ENCODE data around the gene CELA3A. TPM values are rescaled to one million over a fixed set of nuclear protein-coding genes. Genes with fewer than 3 reads are reported as not detected.
"Not testable (repeated sequence)": the region's sequence is repeated elsewhere in the genome, so short reads cannot be mapped to it uniquely, and the experiment has no call there.

The CELA3A gene
- total RNA-seq, 1 donor from 2014 or later = not detected

DNA sequence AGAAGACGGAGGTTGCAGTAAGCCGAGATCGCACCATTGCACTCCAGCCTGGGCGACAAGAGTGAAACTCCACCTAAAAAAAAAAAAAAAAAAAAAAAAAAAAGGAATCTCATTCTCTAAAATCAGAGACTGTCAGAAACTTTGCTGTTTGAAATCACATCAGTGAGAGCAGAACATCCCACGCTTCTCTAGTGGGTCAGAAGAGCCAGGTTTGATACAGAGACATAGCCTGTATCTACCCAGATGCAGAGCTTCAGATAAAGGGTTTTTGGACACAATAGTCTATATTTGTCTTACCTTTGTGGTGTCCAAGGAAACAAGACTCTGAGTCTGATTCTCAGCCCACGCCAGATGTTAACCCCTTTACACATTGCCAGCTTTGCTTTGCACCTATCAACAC lies 19.6 kb downstream of the CELA3A start:
- no peak for DNase-seq

DNA sequence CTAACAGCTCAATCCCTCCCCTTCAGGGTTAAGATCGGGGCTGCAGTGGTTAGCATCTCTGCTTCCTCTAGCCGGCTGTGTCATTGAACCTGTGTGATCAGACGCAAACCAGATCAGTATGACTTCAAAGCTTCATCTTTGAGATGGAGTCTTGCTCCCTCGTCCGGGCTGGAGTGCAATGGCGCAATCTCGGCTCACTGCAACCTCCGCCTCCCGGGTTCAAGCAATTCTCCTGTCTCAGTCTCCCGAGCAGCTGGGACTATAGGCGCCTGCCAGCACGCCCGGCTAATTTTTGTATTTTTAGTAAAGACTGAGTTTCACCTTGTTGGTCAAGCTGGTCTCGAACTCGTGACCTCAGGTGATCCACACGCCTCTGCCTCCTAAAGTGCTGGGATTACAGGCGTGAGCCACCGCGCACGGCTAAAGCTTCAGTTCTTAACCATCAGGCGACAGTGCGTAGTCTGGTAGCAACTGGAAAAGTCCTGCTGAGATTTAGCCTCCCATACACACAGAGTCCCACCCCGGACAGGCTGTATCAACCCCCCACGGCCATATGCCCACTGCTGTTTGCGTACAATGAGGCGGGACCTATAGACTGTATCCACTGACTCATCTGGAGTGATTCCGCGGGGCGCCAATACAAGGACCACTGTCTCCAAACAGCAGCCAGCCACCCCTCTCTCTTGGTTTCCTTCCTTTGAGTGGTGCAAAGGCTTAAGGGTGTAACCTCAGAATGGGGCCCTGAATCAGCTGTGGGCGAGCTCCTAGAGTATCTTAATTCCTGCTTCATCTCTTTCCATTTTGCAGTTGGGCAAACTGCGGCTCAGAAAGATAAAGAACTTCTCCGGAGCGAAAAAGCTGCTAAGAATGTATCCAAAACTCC lies 23.3 kb downstream of the CELA3A start:
- peak; percentile 84 for DNase-seq

DNA sequence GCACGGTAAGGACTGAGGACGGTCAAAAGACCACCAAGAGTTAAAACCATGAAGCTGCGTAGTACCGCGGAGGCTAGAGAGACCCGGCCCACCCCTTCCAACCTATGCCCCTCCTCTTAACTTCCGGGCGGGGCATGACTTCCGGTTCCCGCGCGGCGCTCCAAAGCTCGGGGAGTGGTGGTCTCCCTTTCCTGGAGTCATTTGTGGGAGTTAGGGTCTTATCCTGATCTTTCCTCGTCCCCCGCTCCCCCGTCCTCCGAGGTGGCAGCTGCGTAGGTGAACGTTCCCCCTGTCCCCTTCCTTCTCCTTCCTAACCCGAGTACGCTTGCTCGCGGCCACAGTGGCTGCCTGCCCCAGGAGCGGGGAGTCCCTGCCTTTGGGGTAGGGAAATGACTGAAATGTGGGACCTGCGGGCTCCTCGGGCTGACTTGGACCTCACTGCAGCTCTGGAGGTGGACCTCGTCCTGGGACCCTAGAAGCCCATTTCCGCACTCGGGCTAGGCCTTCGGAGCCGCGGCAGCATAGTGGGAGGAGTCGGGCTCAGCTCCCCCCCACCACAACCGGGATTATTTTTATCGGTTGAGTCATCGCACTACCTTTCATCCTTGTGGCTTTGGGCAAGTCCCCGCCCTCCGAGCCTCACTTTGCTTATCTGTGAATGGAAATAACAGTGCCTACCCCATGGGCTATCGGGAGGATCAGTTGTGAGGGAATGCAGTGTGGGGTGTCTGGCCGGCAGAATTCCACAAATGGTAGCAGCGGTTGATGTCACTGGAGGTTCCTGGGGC lies 24.1 kb downstream of the CELA3A start:
- DNase-seq = peak; percentile 82

DNA sequence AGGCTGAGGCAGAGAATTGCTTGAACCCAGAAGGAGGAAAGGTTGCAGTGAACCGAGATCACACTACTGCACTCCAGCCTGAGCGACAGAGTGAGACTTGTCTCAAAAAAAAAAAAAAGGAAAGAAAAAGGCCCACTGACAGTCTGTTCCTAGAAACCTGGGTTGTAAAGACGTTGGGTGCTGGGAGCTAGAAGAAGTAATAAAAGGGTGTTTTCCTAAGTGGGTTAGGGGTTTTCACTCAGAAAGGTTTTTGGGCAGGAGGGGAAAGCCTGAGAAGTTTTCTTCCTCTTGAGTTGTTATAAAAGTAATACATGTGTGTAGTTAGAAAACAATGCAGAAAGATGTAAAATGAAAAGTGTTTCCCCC lies 25.4 kb downstream of the CELA3A start:
- no peak for DNase-seq

DNA sequence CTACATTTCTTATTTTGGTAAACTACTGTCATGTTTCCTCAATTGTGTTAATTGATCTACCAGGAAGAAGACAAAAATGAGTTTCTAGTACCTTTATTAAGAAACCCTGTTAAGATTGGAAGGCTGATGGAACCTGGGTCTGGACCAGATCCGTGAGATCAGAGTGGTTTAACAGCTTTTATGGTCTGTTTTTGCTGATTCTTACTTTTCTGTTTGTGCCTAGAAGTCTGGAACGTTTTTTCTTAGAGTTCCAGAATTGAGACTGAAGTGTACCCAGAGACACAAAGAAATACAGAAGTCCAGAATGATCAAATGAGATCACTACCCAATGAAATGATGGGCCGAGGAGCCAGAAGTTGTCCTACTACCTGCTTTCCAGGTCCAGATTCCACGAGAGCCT lies 28.6 kb downstream of the CELA3A start:
- no peak for DNase-seq

DNA sequence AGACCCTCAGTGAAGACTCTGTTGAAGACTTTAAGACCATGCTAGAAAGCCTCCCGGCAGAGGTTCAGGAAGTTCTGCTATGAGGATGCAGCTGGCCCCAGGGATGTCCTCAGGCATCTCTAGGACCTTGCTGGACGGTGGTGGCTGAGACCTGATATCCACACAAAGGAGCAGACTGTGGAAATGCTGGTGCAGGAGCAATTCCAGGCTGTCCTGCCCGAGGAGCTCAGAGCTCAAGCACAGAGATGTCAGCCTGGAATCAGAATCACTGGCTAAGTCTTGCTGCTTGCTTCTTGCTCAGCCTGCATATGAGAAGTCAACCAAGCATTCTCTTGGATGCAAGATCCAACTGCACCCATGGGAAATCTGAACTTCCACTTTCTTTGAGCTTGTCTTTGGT lies 29.0 kb downstream of the CELA3A start:
- no peak for DNase-seq

DNA sequence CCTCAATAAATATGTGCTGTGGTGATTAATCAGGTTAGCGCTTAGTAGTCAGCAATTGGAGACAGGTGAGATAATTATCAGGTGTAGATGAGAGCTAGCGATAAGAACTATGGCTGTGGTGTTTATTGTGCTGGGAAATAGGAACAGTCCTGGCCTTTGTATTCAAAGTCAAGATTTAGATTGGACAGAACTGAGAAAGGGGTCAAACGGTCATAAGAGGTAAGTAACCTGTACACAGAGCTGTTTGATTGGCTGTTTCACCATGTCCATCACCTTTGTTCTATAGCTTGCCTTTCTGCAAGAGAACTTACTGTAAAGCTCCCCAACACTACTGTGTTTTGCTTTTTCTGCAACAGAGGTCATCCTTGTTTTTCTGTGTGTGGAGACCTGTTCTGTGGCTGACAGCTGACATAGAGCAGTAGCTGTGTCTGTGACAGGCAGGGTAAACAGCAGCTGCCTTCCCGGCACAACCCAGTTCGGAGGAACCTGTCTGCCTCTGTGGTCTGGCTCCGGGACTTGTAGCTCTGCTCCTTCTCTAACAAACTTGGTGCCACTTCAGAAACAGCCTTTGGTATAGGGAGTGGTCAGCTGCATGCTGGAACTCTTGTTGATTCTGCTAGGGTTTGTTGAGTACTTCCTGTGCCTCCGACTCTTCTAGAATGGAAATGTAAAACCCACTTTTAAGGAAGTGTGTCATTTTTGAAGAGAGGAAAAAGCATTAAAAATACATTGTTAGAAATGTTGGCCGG lies 29.9 kb downstream of the CELA3A start:
- peak; percentile 55 for DNase-seq

DNA sequence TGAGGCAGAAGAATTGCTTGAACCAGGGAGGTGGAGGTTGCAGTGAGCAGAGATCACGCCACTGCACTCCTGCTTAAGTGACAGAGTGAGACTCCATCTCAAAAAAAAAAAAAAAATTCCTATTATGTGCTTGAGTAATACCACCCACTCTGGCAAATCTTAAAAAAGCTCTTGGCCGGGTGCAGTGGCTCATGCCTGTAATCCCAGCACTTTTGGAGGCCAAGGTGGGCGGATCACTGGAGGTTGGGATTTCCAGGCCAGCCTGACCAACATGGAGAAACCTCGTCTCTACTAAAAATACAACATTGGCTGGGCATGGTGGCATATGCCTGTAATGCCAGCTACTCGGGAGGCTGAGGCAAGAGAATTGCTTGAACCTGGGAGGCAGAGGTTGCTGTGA lies 33.4 kb downstream of the CELA3A start:
- DNase-seq = not testable (repeated sequence)

DNA sequence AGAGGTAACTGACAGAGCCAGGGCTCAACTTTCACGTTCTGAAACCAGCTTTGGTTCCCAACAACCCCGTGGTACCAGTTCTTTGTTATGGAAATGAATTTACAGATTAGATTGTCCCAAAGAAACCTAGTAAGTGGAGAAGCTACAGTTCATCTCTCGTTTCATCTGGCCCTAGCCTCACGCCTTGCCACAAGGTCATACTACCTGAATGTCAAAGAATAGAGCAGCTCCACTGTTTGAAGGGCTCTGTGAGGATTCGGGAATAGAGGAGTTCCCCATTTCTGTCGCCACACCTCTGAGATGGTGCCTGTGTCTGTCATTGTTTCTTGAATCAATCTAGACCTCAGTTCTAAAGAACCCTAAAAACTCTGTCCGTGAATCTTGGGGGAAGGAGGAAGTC lies 36.1 kb downstream of the CELA3A start:
- DNase-seq = no peak

DNA sequence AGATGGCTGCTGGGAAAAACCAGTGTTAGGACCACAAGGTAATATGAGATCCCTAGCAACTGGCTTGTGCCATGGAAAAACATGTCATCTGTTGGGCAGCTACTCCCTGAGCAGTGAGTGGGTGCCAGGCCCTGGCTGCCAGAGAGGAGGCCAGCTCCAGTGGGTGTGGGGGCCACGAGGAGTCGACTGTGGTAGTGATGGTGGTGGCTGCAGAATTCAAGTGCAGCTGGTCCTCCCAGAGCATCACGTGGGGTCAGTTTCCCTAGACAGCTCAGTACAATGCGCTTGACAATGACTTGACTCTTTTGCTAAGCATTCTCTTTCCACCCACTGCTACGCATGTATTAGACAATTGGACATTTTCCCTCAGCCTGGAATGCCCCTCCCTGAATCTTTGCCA lies 36.6 kb downstream of the CELA3A start:
- no peak for DNase-seq

DNA sequence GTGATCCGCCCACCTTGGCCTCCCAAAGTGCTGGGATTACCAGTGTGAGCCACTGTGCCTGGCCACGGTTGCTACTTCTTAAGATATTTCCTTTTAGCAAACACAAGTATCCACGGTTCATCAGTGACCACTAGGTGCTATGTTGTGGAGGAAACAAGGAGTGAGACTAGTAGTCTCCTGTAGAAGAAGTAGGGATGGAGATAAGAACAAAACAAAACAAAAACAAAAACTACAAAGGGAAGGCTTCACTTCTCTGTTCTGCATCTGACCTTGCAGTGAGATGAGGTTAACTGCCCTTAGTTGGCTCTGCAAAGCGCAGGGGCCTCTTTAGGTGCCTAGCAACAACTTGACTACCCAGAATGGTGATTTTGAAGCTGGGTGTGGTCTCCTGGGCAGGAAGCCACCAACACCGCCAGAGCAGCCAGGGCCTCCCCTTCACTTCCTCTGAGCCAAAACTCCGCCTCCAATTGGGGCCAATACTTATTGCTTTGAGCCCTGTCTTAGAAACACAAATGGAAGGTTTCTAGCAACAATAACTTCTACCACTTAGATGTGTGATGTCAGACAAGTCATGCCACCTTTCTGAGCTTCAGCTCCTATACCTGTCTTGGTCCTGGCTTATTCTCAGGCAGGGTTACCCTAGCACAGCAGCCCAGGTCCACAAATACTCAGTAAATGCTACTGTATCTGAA lies 38.3 kb downstream of the CELA3A start:
- peak; percentile 65 for DNase-seq

DNA sequence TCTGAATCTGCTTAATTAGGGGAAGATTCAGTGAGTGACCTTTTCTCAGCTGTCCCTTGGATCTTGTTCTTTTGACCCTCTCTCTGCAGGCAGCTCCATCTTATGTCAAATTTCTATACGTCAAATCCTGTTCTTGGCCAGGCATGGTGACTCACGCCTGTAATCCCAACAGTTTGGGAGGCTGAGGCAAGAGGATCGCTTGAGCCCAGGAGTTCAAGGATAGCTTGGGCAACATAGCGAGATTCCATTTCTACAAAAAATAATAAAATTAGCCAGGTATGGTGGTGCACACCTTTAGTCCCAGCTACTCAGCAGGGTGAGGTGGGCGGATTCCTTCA lies 38.8 kb downstream of the CELA3A start:
- no peak for DNase-seq

DNA sequence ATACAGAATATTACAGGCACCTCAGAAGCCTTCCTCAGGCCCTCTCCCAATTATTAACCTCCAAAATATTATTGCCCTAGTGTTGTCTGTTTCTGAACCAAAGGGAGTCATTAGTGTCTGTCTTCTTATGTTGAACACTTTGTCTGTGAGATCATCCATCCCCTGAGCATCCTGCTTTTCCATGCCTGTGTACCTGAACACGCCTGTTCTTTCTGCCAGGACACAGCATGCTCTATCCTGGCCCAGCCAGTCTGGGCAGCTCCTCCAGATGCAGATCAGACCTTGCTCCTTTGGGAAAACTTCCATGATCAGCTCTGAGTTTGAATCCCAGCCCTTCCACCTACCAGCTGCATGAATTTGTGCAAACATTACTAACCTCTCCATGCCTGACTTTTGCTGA lies 40.0 kb downstream of the CELA3A start:
- DNase-seq = no peak

DNA sequence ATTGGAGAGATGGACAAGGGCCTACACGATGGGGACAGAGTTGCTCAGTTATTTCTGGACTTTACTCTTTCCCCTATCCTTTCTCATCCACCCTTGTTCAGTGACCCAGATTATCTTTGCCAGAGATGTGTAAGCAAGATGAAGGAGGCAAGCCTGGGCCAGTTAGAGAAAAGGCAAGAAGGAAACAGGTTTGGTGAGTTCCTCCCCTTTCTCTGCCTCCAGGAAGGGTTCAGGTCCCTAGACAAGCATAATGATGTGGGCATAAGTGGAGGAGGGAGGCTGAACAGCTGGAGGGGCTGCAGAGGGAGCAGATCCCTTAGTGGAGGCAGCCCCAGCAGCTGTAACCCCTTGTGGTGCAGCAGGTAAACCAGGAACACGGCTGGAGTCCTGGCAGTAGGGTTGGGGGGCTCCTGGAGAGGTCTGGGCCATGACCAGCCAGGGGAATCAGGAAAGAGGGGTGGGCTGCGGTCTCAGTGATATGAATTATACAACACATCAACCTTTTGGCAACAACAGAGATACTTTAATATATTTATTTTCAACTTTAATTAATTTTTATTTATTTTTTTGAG lies 41.8 kb downstream of the CELA3A start:
- DNase-seq = no peak

DNA sequence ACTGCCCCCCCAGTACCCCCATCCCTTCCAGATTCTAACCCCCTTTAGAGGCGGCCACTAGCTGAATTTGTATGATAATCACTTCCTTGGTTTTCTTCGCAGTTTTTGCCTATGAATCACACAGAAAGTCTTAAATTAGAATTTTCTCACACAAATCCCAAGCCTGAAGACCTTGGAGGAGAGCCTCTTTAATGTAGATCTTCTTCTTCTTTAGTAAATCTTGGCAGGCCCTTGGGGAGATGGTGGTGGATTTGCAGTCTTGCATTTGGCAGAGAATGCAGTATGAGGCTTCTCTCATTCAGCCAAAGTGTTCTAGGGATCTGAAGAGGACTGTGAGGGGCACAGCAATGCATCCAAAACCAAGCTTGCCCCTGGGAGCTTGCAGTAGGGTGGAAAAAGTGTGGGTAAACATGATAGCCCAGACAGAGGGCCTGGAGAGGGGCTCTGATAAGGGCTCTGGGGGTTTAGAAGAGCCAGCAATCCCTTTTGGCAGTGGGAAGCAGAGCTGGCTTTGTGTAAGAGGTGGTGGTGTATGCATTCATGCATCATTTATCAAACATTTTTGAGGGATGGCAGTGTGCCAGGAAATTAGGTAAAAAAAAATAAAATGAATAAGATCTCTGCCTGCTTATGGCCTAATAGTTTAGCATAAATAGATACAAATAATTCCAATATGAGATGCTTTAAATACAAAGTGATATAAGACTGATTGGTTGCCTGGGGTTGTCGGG lies 43.4 kb downstream of the CELA3A start:
- no peak for DNase-seq

DNA sequence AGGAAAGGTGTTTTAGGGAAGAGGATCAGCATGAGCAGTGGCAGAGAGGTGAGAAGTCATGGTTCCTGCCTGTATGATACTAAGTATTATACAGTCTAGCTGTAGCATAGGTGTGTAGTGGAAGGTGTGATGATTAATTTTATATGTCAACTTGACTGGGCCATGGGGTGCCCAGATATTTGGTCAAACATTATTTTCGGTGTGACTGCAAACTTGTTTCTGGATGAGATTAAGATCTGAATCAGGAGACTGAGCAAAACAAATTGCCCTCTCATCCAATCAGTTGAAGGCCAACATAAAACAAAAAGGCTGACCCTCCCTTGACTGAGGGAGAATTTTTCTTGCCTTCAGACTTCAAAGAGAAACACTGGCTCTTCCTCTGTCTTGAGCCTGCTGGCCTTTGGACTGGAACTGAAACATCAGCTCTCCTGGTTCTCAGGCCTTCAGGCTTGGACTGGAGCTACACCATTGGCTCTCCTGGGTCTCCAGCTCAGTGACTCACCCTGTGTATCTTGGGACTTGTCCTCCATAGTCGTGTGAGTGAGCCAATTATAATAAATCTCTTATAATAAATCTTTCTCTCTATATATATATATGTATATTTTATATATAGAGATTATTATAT lies 44.3 kb downstream of the CELA3A start:
- no peak for DNase-seq

DNA sequence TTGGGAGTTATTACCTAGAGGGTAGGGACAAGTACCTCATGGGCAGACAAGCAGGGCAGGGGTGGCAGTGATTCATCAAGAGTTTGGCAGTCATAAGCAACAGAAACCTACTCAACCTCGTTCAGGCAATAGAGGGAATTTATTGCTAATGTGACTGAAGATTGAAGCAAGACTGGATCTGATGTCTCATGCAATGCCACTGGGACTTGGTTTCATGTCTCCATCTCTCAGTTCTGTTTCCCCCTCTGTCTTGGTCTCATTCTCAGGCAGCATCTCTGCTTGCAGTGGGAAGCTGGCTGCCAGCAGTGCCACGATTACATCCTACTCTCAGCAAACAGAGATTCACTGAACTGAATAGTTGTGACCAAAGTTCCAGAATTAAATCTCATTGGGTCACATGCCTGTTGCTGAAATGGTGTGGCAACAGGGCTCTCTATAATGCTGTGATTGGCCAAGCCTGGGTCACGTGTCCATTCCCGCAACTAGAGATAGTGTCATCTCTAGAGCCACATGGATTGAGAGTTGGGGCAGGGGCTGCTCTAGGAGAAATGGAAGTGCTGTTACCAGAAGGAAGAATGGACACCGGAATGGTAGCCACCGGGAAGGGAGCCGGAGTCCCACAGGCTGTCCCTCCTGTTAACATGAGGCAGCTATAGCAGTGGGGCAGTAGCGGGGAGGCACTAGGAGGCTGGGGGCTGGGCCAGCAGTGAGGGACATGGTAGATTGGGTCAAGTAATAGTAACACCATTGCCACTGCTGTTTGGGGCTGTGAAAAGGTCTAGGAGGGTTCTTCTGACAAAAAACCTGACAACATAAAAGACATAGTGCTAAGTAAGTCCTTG lies 47.1 kb downstream of the CELA3A start:
- DNase-seq = no peak

DNA sequence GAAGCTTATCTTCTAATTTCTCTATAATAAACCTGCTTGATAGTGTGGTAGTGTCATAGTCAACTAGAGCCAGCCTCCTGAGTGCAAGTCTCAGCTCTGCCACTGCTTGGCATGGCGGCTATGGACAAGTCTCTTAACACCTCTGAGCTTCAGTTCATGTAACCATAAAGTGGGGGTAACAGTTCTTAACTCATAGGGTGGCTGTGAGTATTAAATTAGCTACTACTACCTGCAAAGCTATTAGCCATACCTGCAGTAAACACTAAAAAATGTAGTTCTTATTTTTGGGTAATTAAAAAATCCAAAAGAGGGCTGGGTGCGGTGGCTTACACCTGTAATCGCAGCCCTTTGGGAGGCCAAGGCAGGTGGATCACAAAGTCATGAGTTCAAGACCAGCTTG lies 48.9 kb downstream of the CELA3A start:
- DNase-seq = no peak

DNA sequence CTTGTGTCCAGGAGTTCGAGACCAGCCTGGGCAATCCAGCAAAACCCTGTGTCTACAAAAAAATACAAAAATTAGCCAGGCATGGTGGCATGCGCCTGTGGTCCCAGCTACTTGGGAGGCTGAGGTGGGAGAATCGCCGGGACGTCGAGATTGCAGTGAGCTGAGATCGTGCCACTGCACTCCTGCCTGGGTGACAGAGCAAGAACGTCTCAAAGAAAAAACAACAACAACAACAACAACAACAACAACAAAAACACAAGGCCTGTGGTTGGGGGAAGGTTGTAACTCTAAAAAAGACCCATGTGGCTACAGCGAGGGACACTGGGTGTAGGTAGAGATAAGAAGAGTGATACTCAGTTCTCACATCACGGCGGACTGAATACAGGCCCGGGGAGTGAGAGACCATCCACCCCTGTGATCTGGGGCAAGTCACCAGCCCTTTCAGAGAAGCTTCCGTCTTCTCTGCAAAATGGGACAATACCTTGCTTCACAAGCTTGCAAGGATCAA lies 50.2 kb downstream of the CELA3A start:
- DNase-seq = no peak
